Spleen (tissue), 11 donors: ENCODE data around the gene HK3. TPM values are rescaled to one million over a fixed set of nuclear protein-coding genes. Genes with fewer than 3 reads are reported as not detected.

ENCODE experiments used
- DNase-seq: peaks from one replicate; pipeline ENCODE4 v3.0.0-alpha.2; 2020
- H3K27ac ChIP-seq, 8 donors: fragments of 200-600 bp; sonication (generic) in 7 of 8; 1 replicate in 4 of 8; 2 replicates in 4 of 8; pipeline versions ENCODE4 v1.5.0 to v1.8.0; 2016 to 2021; ENCODE audit warnings: inconsistent platforms in 4 of 8, mild to moderate bottlenecking in 4 of 8, moderate library complexity in 1 of 8
- H3K27me3 ChIP-seq, 7 donors: fragments of 200-600 bp; sonication (generic) in 6 of 7; replicated peaks in 1 of 7; 1 replicate in 4 of 7; 2 replicates in 3 of 7; pipeline versions ENCODE4 v1.5.0 to v1.8.0; 2016 to 2021; ENCODE audit warnings: inconsistent platforms in 3 of 7, mild to moderate bottlenecking in 1 of 7
- H3K36me3 ChIP-seq, 6 donors: fragments of 200-600 bp; sonication (generic) in 5 of 6; 1 replicate in 4 of 6; 2 replicates in 2 of 6; pipeline versions ENCODE4 v1.5.0 to v1.8.0; 2016 to 2021; ENCODE audit warnings: inconsistent platforms in 2 of 6
- H3K4me1 ChIP-seq, 6 donors: fragments of 200-600 bp; sonication (generic) in 5 of 6; 1 replicate in 3 of 6; 2 replicates in 3 of 6; pipeline versions ENCODE4 v1.5.0 to v1.8.0; 2016 to 2021; ENCODE audit warnings: inconsistent platforms in 3 of 6
- H3K4me3 ChIP-seq, 8 donors: fragments of 200-600 bp; sonication (generic) in 7 of 8; 1 replicate in 4 of 8; 2 replicates in 4 of 8; pipeline versions ENCODE4 v1.5.0 to v1.8.0; 2016 to 2021; ENCODE audit warnings: inconsistent platforms in 4 of 8, mild to moderate bottlenecking in 4 of 8, moderate library complexity in 2 of 8
- H3K9me3 ChIP-seq, 8 donors: fragments of 200-600 bp; sonication (generic) in 7 of 8; 1 replicate in 4 of 8; 2 replicates in 4 of 8; pipeline versions ENCODE4 v1.5.0 to v1.8.0; 2016 to 2021; ENCODE audit warnings: inconsistent platforms in 4 of 8
- CTCF ChIP-seq, 11 experiments: fragments of 200-600 bp in 7 of 11; fragments of 450-650 bp in 4 of 11; sonication (generic) in 4 of 11; IDR thresholded peaks in 8 of 11; conservative IDR thresholded peaks in 3 of 11; 1 replicate in 7 of 11; 2 replicates in 4 of 11; pipeline versions ENCODE4 v1.4.0 to v1.8.0; 2016 to 2021; ENCODE audit warnings: antibody characterized with exemption in 11 of 11, inconsistent platforms in 4 of 11, mild to moderate bottlenecking in 1 of 11
- POLR2A ChIP-seq, 3 donors: fragments of 450-650 bp; IDR thresholded peaks; one replicate each; pipeline ENCODE4 v1.5.1; 2017; ENCODE audit warnings: antibody characterized with exemption in 3 of 3, mild to moderate bottlenecking in 1 of 3
- POLR2AphosphoS5 ChIP-seq, 3 donors: sonication (generic); formaldehyde crosslinking; IDR thresholded peaks; one replicate each; pipeline ENCODE4 v1.5.1; 2017; ENCODE audit warnings: antibody characterized with exemption in 3 of 3
- WGBS, 5 donors: extraction: QIAGEN DNeasy Blood & Tissue Kit in 3 of 5; methylation state at CpG; one replicate each; pipeline versions ENCODE4 v1.1.5 to v1.1.7; 2013 to 2018; 5-methylcytosine and 5-hydroxymethylcytosine counted together
- intact Hi-C: fragments of 100-400 bp; cut with DNase I; formaldehyde crosslinking; loops from one replicate; pipeline ENCODE4 v1.15.0; 2023; ENCODE audit warnings: low total_unique reads
- polyA plus RNA-seq, 3 donors: library from polyadenylated mRNA; stranded (reverse); fragments of 200-250 nt; gene quantifications; one replicate each; pipeline ENCODE4 v1.2.1, GENCODE V29; 2013
- total RNA-seq, 7 donors: library from RNA; depleted of rRNA in 3 of 7; stranded (reverse); fragments of >200 nt in 3 of 7; fragmentation: NEBNext Ultra II Directional in 4 of 7; extraction: Animal tissue kit (Norgen Biotek cat#: 25700) in 4 of 7; gene quantifications; one replicate each; pipeline versions ENCODE4 v1.1.0 to v1.2.1, GENCODE V29; 2016 to 2021
- donor health status: healthy with polysubstance abuse.
- donor health status: DM: no; HTN: no; CAD: no; lungs with moderate emphysema.
- donor health status: DM: no; HTN: no; CAD: no.
- donor health status: Bipolar disorder and iron deficiency.
- donor health status: healthy.
- donor health status: DM: no; HTN: no; CAD: no.
- donor health status: DM: yes; HTN: yes; CAD: no.

Gene HK3
- total and polyA plus RNA-seq, 10 donors = 38.8 to 369 (median 168) TPM

GRCh38 chr5:176851380-176851779, 47.8 kb downstream of the HK3 start:
- Histone ChIP-seq H3K27me3 (peaks cover 0 to 95% (median 22%) of the 10 kb centered on the region in 7 donors), H3K9me3 (no peaks in the 10 kb centered on the region), H3K36me3 (no peaks in the 10 kb centered on the region), H3K4me3 (no peak overlapping the region), H3K27ac (no peak overlapping the region), H3K4me1 (no peaks in the 10 kb centered on the region)
- intact Hi-C loops = no loop called here
- TF ChIP-seq CTCF (IDR thresholded peaks at IDR 0.05 in 8 of 11, conservative IDR thresholded peaks at IDR 0.05 in 3 of 11) (no peak), POLR2AphosphoS5 (IDR thresholded peaks at IDR 0.05) (no peak), POLR2A (IDR thresholded peaks at IDR 0.05) (no peak)
- no peak for DNase-seq
- 78 to 84% (median 81%) methylated on average over 10 to 12 of the region's 12 CpGs for WGBS, 5 donors

DNA sequence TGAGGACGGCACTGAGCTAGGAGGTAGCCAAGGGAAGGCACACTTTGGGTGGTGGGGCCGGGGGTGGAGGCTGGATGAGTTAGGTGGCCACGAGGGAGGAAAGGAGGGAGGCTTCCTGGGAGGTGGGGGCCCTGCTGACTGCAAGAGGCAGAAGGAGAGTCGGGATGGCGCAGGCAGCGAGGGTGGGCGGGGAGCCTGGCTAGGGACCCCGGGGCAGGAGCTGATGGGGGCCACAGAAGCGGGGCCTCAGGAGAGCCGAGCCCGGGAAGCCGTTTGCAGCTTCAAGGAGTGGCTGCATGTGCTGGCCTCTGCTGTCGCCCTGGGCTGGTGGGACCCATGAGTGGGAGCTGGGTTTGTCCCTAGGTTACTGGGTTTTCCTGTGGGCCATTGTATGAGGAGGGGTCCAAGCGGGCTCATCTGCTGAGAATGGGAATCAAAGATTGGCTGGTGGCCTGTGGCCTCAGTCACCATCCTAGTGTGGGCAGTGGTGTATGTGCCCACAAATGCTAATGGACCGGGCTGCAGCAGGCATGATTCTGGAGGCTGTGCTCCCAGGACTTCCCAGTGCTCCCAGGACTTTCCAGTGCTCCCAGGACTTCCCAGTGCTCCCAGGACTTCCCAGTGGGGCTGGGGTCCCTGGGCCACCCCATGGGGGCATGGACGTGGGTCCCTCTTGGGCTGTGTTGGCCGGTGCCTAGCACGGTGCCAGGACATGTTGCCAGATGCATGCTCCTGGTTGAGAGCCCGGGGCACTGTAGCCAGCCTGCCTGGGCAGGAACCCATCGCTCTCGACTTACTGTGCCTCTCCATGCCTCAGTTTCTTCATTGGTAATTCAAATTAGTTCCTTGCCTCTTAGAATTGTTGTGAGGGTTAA, 48.5 kb downstream of the HK3 start:
- no peak overlapping the region for H3K27ac ChIP-seq
- H3K4me1 ChIP-seq = no peaks in the 10 kb centered on the region
- TF ChIP-seq CTCF (IDR thresholded peaks at IDR 0.05 in 8 of 11, conservative IDR thresholded peaks at IDR 0.05 in 3 of 11) (no peak), POLR2AphosphoS5 (IDR thresholded peaks at IDR 0.05) (no peak), POLR2A (IDR thresholded peaks at IDR 0.05) (no peak)
- WGBS, 5 donors = 74 to 85% (median 78%) methylated on average over 20 to 21 of the region's 21 CpGs
- H3K9me3 ChIP-seq = no peaks in the 10 kb centered on the region
- no peaks in the 10 kb centered on the region for H3K36me3 ChIP-seq
- no peak overlapping the region for H3K4me3 ChIP-seq
- DNase-seq = no peak
- peaks cover 0 to 95% (median 24%) of the 10 kb centered on the region in 7 donors for H3K27me3 ChIP-seq
- intact Hi-C loops = no loop called here

GRCh38 chr5:176849611-176850227, 49.4 kb downstream of the HK3 start:
- Histone ChIP-seq H3K27me3 (peaks cover 0 to 95% (median 28%) of the 10 kb centered on the region in 7 donors), H3K4me3 (no peak overlapping the region), H3K36me3 (no peaks in the 10 kb centered on the region), H3K27ac (no peak overlapping the region), H3K4me1 (no peaks in the 10 kb centered on the region), H3K9me3 (no peaks in the 10 kb centered on the region)
- intact Hi-C loops = no loop called here
- no peak for TF ChIP-seq POLR2A (IDR thresholded peaks at IDR 0.05)
- no peak for TF ChIP-seq POLR2AphosphoS5 (IDR thresholded peaks at IDR 0.05)
- TF ChIP-seq CTCF (IDR thresholded peaks at IDR 0.05 in 8 of 11, conservative IDR thresholded peaks at IDR 0.05 in 3 of 11) = no peak
- no peak for DNase-seq
- 45 to 72% (median 71%) methylated on average over 2 to 7 of the region's 7 CpGs for WGBS, 5 donors

DNA sequence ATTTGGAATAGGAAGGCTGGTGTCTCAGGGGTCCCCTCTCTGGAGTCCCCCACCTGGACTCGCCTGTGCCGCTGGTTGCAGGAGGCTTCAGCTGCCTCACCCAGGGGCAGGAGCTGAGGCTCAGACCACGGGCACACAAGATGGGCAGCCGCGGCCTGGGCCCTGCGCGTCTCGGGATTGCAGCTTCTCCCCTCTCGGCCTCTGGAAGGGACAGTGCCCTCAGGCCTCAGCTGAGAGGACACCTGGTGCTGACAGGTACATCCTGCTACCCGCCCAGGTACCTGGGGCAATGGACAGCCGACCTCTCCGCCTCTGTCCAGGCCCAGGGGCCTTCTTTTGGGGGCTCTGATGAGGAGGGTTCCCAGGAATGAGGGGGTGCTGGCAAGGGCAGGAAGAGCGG, 50.5 kb downstream of the HK3 start:
- no peak for DNase-seq
- H3K27me3 ChIP-seq = peaks cover 0 to 95% (median 28%) of the 10 kb centered on the region in 7 donors
- H3K4me1 ChIP-seq = no peaks in the 10 kb centered on the region
- TF ChIP-seq CTCF (IDR thresholded peaks at IDR 0.05 in 8 of 11, conservative IDR thresholded peaks at IDR 0.05 in 3 of 11) = no peak
- no peak for TF ChIP-seq POLR2A (IDR thresholded peaks at IDR 0.05)
- TF ChIP-seq POLR2AphosphoS5 (IDR thresholded peaks at IDR 0.05) = no peak
- H3K4me3 ChIP-seq = no peak overlapping the region
- no peak overlapping the region for H3K27ac ChIP-seq
- no peaks in the 10 kb centered on the region for H3K9me3 ChIP-seq
- H3K36me3 ChIP-seq = no peaks in the 10 kb centered on the region
- intact Hi-C loops = no loop called here
- WGBS, 5 donors = 72 to 90% (median 83%) methylated on average over 2 to 13 of the region's 13 CpGs
